HUES64 (cell line): ENCODE data around the gene RAB3IL1.

Source experiments
- H3K27ac ChIP-seq: 2 replicates; pipeline ENCODE4 v1.7.0; 2013; ENCODE audit warnings: low read depth, low read length, inconsistent platforms
- H3K27me3 ChIP-seq: 2 replicates; pipeline ENCODE4 v1.6.1; 2013; ENCODE audit warnings: mild to moderate bottlenecking, low read length; ENCODE audit not compliant: insufficient read depth
- H3K36me3 ChIP-seq: 2 replicates; pipeline ENCODE4 v1.6.1; 2013; ENCODE audit warnings: mild to moderate bottlenecking, low read length; ENCODE audit not compliant: insufficient read depth
- H3K4me1 ChIP-seq: 2 replicates; pipeline ENCODE4 v1.6.1; 2013; ENCODE audit warnings: mild to moderate bottlenecking, low read length, moderate library complexity; ENCODE audit not compliant: insufficient read depth
- H3K4me3 ChIP-seq: 2 replicates; pipeline ENCODE4 v1.5.1; 2013; ENCODE audit warnings: mild to moderate bottlenecking, low read length, moderate library complexity
- H3K9ac ChIP-seq: 2 replicates; pipeline ENCODE4 v1.6.1; 2013; ENCODE audit warnings: mild to moderate bottlenecking, low read depth, low read length
- H3K9me3 ChIP-seq: 2 replicates; pipeline ENCODE4 v1.6.1; 2013; ENCODE audit warnings: low read depth, low read length; ENCODE audit not compliant: insufficient read depth
- WGBS: fragments of 150-250, 120-280 bp; methylation state at CpG from one replicate; pipeline ENCODE4 v1.1.7; 2013; ENCODE audit warnings: missing lambda C conversion rate; 5-methylcytosine and 5-hydroxymethylcytosine counted together

The RAB3IL1 gene

DNA sequence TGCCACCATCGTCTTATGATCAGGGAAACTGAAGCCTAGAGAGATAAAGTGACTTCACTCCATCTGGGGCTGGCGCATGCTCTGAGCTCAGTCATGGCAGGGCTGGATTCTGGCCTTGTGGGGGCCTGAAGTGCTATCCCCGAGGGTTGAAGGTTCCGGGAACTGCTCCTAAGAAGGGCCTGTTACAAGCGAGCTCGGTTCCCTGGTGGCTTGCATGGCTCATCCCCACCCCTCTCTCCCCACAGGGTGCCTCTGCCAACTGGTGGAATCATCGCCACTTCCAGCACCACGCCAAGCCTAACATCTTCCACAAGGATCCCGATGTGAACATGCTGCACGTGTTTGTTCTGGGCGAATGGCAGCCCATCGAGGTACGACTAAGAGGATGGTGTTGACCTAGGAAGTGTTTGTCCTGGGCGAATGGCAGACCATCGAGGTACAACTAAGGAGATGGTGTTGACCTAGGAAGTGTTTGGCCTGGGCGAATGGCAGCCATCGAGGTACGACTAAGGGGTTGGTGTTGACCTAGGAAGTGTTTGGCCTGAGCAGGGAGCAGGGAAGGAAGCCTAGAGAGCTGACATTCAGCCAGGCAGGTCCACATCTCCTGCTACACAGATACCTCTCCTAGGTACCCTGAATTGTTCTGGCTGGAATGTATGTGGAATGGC, 69.3 kb downstream of the RAB3IL1 start:
- WGBS, result 95% methylated on average over 18 of the region's 18 CpGs
- Histone ChIP-seq H3K9ac (no peak overlapping the region), H3K4me1 (no peaks in the 10 kb centered on the region), H3K9me3 (no peaks in the 10 kb centered on the region), H3K36me3 (peaks cover 95% of the 10 kb centered on the region), H3K4me3 (no peak overlapping the region), H3K27ac (no peak overlapping the region), H3K27me3 (no peaks in the 10 kb centered on the region)
